Neural cell (in vitro differentiated cells): ENCODE results near the gene SCART1. TPM values are rescaled to one million over a fixed set of nuclear protein-coding genes. Genes with fewer than 3 reads are reported as not detected.

Source experiments
- H2AFZ ChIP-seq: fragments of 200-600, 300-800 bp; sonication (generic), shearing (Covaris generic); 2 replicates; pipeline ENCODE4 v1.6.0; 2014; ENCODE audit warnings: low read depth, mild to moderate bottlenecking, antibody characterized with exemption, low read length, moderate library complexity
- H3F3A ChIP-seq: fragments of 200-600 bp; shearing (Covaris generic); 2 replicates; pipeline ENCODE4 v1.6.1; 2016; ENCODE audit warnings: mild to moderate bottlenecking, moderate library complexity, mixed read lengths, antibody characterized with exemption, low read length; ENCODE audit not compliant: insufficient read depth, poor library complexity, severe bottlenecking
- H3K27ac ChIP-seq: fragments of 200-600, 300-800 bp; sonication (generic), shearing (Covaris generic); 2 replicates; pipeline ENCODE4 v1.5.1; 2014; ENCODE audit warnings: mild to moderate bottlenecking, low read length, moderate library complexity
- H3K27me3 ChIP-seq: fragments of 300-800, 200-600 bp; sonication (generic), shearing (Covaris generic); 2 replicates; pipeline ENCODE4 v1.6.0; 2014; ENCODE audit warnings: mild to moderate bottlenecking, low read depth, low read length, moderate library complexity; ENCODE audit not compliant: insufficient read depth
- H3K36me3 ChIP-seq: fragments of 300-800, 200-600 bp; sonication (generic), shearing (Covaris generic); 2 replicates; pipeline ENCODE4 v1.5.1; 2014; ENCODE audit warnings: mild to moderate bottlenecking, antibody characterized with exemption, low read length, moderate library complexity; ENCODE audit not compliant: insufficient read depth
- H3K4me2 ChIP-seq: fragments of 300-800, 200-600 bp; sonication (generic), shearing (Covaris generic); 2 replicates; pipeline ENCODE4 v1.6.0; 2014; ENCODE audit warnings: mild to moderate bottlenecking, low read length
- H3K4me3 ChIP-seq: fragments of 300-800, 200-600 bp; sonication (generic), shearing (Covaris generic); 2 replicates; pipeline ENCODE4 v1.5.1; 2014; ENCODE audit warnings: mild to moderate bottlenecking, low read length, moderate library complexity
- H3K79me2 ChIP-seq: fragments of 200-600 bp; shearing (Covaris generic); replicated peaks from 2 replicates; pipeline ENCODE4 v1.6.0; 2014; ENCODE audit warnings: mild to moderate bottlenecking, low read length, moderate library complexity; ENCODE audit not compliant: insufficient read depth
- H3K9ac ChIP-seq: fragments of 300-800, 200-600 bp; sonication (generic), shearing (Covaris generic); 2 replicates; pipeline ENCODE4 v1.6.1; 2016; ENCODE audit warnings: mild to moderate bottlenecking, low read length, mixed read lengths
- H3K9me2 ChIP-seq: fragments of 200-600 bp; shearing (Covaris generic); 2 replicates; pipeline ENCODE4 v1.6.1; 2016; ENCODE audit warnings: mild to moderate bottlenecking, low read length, mixed read lengths; ENCODE audit not compliant: insufficient read depth
- H3K9me3 ChIP-seq: fragments of 200-600, 300-800 bp; sonication (generic), shearing (Covaris generic); 2 replicates; pipeline ENCODE4 v1.6.1; 2016; ENCODE audit warnings: mild to moderate bottlenecking, mixed run types, low read length, moderate library complexity, mixed read lengths
- H4K20me1 ChIP-seq: fragments of 200-600 bp; shearing (Covaris generic); 2 replicates; pipeline ENCODE4 v1.6.1; 2016; ENCODE audit warnings: mild to moderate bottlenecking, mixed run types; ENCODE audit not compliant: insufficient read depth
- EP300 ChIP-seq: fragments of 450-650 bp; conservative IDR thresholded peaks from 2 replicates; pipeline ENCODE4 v1.6.1; 2014; ENCODE audit warnings: antibody characterized with exemption, mild to moderate bottlenecking, moderate library complexity; ENCODE audit not compliant: poor library complexity, severe bottlenecking
- EZH2 ChIP-seq: fragments of 200-600, 300-800 bp; shearing (Covaris generic), sonication (generic); IDR thresholded peaks from 2 replicates; pipeline ENCODE4 v1.6.1; 2014; ENCODE audit warnings: antibody characterized with exemption, low read length, borderline replicate concordance, mild to moderate bottlenecking; ENCODE audit not compliant: insufficient read depth, poor library complexity, severe bottlenecking
- MXI1 ChIP-seq: fragments of 450-650 bp; conservative IDR thresholded peaks from 2 replicates; pipeline ENCODE4 v1.6.1; 2014; ENCODE audit warnings: antibody characterized with exemption, mild to moderate bottlenecking; ENCODE audit not compliant: poor library complexity, severe bottlenecking
- POLR2AphosphoS5 ChIP-seq: IDR thresholded peaks from 2 replicates; pipeline ENCODE4 v1.6.1; 2012
- RAD21 ChIP-seq: fragments of 450-650 bp; conservative IDR thresholded peaks from 2 replicates; pipeline ENCODE4 v1.6.1; 2014; ENCODE audit warnings: antibody characterized with exemption, mild to moderate bottlenecking, moderate library complexity
- SMC3 ChIP-seq: fragments of 450-650 bp; conservative IDR thresholded peaks from 2 replicates; pipeline ENCODE4 v1.6.1; 2014; ENCODE audit warnings: antibody characterized with exemption, mild to moderate bottlenecking, moderate library complexity; ENCODE audit not compliant: poor library complexity
- TAF1 ChIP-seq: IDR thresholded peaks from 2 replicates; pipeline ENCODE4 v1.6.1; 2012; ENCODE audit warnings: low read depth
- polyA plus RNA-seq: library from polyadenylated mRNA; depleted of rRNA; stranded (reverse); fragments of >200 nt; gene quantifications from 2 replicates; pipeline ENCODE4 v1.2.3, GENCODE V29; 2014
- TF ChIP-seq, protein P1 (sequence below): IDR thresholded peaks from 2 replicates; pipeline ENCODE4 v1.6.1; 2012; ENCODE audit warnings: borderline replicate concordance
- TF ChIP-seq, protein P2 (sequence below): fragments of 450-650 bp; IDR thresholded peaks from 2 replicates; pipeline ENCODE4 v1.5.1; 2014; ENCODE audit warnings: antibody characterized with exemption, mild to moderate bottlenecking, moderate library complexity; ENCODE audit not compliant: poor library complexity, severe bottlenecking

SCART1 gene
- polyA plus RNA-seq, 1 donor from 2014 or later, result 4.3 TPM

DNA sequence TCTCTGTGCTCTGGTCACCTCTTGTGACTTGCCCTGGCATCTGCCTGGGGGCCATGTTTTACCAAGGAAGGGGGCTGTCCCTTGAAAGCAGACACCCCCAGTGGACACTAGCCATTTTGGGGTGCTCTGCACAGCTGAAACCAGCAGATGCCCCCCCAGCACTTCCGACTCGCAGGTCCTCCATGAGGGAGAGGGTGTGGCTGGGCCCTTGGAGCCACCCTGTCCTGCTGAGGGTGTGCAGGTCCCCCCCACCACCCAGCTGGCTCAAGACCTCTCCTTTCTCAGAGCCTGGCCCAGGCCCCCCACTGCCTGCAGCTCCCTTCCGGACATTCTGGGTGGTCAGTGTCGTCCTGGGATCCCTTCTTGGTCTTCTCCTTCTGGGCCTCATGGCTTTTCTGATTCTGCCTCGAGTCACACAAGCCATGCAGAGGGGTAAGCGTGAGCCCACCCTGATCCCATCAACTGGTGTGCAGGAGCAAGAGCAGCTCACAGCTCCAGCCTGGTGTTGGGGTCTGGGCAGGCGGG lies 12.3 kb downstream of the SCART1 start:
- Histone ChIP-seq H3F3A (no peaks in the 10 kb centered on the region), H4K20me1 (no peaks in the 10 kb centered on the region), H3K9me2 (no peaks in the 10 kb centered on the region), H3K9ac (no peak overlapping the region), H2AFZ (no peak overlapping the region), H3K4me2 (no peak overlapping the region), H3K4me3 (no peak overlapping the region), H3K36me3 (no peaks in the 10 kb centered on the region), H3K9me3 (peaks cover 7% of the 10 kb centered on the region), H3K27ac (no peak overlapping the region), H3K79me2 (no peaks in the 10 kb centered on the region), H3K27me3 (no peaks in the 10 kb centered on the region)
- TF ChIP-seq EP300, result no peak
- TF ChIP-seq POLR2AphosphoS5, result no peak
- TF ChIP-seq RAD21, result no peak

DNA sequence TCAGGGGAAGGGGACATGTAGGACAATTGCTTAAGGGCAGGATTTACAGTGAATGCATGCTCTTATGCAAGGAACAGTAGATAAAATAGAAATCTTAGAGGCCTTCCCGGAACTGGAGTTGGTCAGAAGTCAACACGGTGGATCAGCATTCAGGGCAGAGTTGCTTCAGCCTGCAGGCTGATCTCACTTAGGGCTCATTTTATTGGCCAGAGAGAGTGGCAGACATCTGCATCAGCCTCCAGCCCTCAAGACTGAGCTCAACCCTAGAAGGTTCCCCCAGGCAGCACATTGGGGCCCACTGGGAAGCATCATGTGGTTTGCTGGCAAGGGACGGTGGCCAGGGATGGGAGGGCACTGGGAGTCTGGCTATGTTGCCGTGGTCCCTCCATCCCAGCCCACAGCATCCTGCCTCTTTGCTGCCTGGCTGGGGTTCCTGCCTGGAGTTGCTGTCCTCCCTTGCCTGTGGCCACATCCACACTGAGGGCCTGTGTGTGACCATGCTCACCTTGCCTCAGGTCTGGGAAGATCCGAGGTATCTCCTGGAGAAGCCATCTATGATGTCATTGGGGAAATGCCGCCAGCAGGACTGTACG lies 13.0 kb downstream of the SCART1 start:
- no peaks in the 10 kb centered on the region for H3K36me3 ChIP-seq
- no peaks in the 10 kb centered on the region for H4K20me1 ChIP-seq
- H3K79me2 ChIP-seq, result no peaks in the 10 kb centered on the region
- no peak overlapping the region for H3K9ac ChIP-seq
- H3K9me3 ChIP-seq, result peaks cover 7% of the 10 kb centered on the region
- H2AFZ ChIP-seq, result no peak overlapping the region
- no peaks in the 10 kb centered on the region for H3K9me2 ChIP-seq
- H3F3A ChIP-seq, result no peaks in the 10 kb centered on the region
- H3K27ac ChIP-seq, result no peak overlapping the region
- H3K4me2 ChIP-seq, result no peak overlapping the region
- no peak for TF ChIP-seq RAD21
- TF ChIP-seq, protein P1, sequence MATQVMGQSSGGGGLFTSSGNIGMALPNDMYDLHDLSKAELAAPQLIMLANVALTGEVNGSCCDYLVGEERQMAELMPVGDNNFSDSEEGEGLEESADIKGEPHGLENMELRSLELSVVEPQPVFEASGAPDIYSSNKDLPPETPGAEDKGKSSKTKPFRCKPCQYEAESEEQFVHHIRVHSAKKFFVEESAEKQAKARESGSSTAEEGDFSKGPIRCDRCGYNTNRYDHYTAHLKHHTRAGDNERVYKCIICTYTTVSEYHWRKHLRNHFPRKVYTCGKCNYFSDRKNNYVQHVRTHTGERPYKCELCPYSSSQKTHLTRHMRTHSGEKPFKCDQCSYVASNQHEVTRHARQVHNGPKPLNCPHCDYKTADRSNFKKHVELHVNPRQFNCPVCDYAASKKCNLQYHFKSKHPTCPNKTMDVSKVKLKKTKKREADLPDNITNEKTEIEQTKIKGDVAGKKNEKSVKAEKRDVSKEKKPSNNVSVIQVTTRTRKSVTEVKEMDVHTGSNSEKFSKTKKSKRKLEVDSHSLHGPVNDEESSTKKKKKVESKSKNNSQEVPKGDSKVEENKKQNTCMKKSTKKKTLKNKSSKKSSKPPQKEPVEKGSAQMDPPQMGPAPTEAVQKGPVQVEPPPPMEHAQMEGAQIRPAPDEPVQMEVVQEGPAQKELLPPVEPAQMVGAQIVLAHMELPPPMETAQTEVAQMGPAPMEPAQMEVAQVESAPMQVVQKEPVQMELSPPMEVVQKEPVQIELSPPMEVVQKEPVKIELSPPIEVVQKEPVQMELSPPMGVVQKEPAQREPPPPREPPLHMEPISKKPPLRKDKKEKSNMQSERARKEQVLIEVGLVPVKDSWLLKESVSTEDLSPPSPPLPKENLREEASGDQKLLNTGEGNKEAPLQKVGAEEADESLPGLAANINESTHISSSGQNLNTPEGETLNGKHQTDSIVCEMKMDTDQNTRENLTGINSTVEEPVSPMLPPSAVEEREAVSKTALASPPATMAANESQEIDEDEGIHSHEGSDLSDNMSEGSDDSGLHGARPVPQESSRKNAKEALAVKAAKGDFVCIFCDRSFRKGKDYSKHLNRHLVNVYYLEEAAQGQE, result no peak
- TF ChIP-seq POLR2AphosphoS5, result no peak
- no peak for TF ChIP-seq EP300
- no peak for TF ChIP-seq SMC3
- TF ChIP-seq, protein P2, sequence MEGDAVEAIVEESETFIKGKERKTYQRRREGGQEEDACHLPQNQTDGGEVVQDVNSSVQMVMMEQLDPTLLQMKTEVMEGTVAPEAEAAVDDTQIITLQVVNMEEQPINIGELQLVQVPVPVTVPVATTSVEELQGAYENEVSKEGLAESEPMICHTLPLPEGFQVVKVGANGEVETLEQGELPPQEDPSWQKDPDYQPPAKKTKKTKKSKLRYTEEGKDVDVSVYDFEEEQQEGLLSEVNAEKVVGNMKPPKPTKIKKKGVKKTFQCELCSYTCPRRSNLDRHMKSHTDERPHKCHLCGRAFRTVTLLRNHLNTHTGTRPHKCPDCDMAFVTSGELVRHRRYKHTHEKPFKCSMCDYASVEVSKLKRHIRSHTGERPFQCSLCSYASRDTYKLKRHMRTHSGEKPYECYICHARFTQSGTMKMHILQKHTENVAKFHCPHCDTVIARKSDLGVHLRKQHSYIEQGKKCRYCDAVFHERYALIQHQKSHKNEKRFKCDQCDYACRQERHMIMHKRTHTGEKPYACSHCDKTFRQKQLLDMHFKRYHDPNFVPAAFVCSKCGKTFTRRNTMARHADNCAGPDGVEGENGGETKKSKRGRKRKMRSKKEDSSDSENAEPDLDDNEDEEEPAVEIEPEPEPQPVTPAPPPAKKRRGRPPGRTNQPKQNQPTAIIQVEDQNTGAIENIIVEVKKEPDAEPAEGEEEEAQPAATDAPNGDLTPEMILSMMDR, result no peak
- TF ChIP-seq EZH2, result no peak
- TF ChIP-seq MXI1, result no peak
- no peak for TF ChIP-seq TAF1
- H3K27me3 ChIP-seq, result no peaks in the 10 kb centered on the region
- no peak overlapping the region for H3K4me3 ChIP-seq
